ENCODE measurements around the gene UBE3B. TPM values are rescaled to one million over a fixed set of nuclear protein-coding genes. Genes with fewer than 3 reads are reported as not detected.

Gene UBE3B
- total RNA-seq, 4 donors from 2014 or later = 51.0 to 93.5 (median 78.9) TPM

DNA sequence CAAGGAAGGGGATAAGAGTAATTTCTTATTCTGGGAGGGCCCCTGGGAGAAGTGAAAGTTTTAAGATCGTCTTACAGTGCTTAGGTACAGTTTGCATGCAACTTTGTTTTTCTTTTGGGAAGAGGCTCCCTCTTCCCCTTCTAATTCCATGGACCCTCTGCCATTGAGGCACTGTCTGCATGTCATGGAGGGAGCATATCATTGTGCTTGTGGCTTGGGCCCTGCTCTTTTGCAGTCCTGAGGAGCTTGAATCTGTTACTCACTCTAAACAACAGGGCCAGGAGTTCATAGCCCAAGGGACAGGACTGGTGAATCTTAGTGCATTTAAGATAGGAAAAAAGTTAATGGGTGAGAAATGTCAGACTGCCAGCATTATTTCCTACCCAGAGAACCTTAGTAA is 2.3 kb downstream of the UBE3B start:
- no peaks in the 10 kb centered on the region for H3K9me3 ChIP-seq
- no peak overlapping the region for H3K4me3 ChIP-seq
- no peak overlapping the region for H3K27ac ChIP-seq
- TF ChIP-seq EP300 (IDR thresholded peaks at IDR 0.05) (no peak), POLR2A (IDR thresholded peaks at IDR 0.05) (no peak)
- TF ChIP-seq, protein P1, sequence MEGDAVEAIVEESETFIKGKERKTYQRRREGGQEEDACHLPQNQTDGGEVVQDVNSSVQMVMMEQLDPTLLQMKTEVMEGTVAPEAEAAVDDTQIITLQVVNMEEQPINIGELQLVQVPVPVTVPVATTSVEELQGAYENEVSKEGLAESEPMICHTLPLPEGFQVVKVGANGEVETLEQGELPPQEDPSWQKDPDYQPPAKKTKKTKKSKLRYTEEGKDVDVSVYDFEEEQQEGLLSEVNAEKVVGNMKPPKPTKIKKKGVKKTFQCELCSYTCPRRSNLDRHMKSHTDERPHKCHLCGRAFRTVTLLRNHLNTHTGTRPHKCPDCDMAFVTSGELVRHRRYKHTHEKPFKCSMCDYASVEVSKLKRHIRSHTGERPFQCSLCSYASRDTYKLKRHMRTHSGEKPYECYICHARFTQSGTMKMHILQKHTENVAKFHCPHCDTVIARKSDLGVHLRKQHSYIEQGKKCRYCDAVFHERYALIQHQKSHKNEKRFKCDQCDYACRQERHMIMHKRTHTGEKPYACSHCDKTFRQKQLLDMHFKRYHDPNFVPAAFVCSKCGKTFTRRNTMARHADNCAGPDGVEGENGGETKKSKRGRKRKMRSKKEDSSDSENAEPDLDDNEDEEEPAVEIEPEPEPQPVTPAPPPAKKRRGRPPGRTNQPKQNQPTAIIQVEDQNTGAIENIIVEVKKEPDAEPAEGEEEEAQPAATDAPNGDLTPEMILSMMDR (IDR thresholded peaks at IDR 0.05) = no peak
- no peaks in the 10 kb centered on the region for H3K27me3 ChIP-seq
- peaks cover 0 to 22% (median 13%) of the 10 kb centered on the region in 3 donors for H3K36me3 ChIP-seq
- DNase-seq (ENCODE audit: low spot score in 2 of 2) = no peak
- H3K4me1 ChIP-seq = peaks cover 5 to 43% (median 28%) of the 10 kb centered on the region in 4 donors
- WGBS, 2 donors = 41 to 63% methylated on average over 1 of the region's 1 CpG

DNA sequence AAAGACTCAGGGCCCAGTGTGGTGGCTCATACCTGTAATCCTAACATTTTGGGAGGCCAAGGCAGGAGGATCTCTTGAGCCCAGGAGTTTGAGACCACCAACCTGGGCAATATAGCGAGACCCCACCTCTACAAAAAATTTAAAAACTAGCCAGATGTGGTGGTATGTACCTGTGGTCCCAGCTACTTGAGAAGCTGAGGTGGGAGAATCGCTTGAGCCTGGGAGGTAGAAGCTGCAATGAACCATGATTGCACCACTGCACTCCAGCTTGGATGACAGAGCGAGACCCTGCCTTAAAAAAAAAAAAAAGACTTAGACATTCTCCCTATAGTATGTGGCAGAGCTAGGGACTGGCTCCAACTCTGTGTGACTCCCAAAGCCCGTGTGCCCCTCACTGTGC is 2.9 kb downstream of the UBE3B start:
- H3K9me3 ChIP-seq = no peaks in the 10 kb centered on the region
- H3K4me3 ChIP-seq = no peak overlapping the region
- WGBS, 2 donors = 92 to 97% methylated on average over 4 of the region's 4 CpGs
- H3K27me3 ChIP-seq = no peaks in the 10 kb centered on the region
- DNase-seq (ENCODE audit: low spot score in 2 of 2) = no peak
- TF ChIP-seq, protein P1 (IDR thresholded peaks at IDR 0.05) = no peak
- TF ChIP-seq EP300 (IDR thresholded peaks at IDR 0.05) (no peak), POLR2A (IDR thresholded peaks at IDR 0.05) (no peak)
- H3K27ac ChIP-seq = no peak overlapping the region
- H3K4me1 ChIP-seq = peaks cover 5 to 37% (median 25%) of the 10 kb centered on the region in 4 donors
- peaks cover 0 to 28% (median 18%) of the 10 kb centered on the region in 3 donors for H3K36me3 ChIP-seq

DNA sequence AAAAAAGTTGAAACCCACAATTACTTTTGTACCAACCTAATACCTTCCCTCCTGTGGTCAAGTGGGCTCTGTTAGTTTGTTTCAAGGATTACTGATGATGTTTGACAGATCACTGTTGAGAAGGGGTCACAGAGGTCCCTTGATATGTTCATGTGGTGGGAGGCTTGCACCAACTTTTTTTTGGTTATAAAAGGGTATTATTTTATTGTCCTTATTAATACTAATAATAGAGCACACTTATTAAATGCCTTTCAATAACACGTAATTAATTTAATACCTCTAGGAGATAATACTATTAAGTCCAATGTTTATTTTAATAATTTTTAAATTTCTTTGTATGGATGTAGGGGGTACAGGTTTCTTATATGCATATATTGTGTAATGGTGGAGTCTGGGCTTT is 4.4 kb downstream of the UBE3B start:
- H3K27me3 ChIP-seq = no peaks in the 10 kb centered on the region
- 92 to 95% methylated on average over 1 of the region's 1 CpG for WGBS, 2 donors
- no peak overlapping the region for H3K27ac ChIP-seq
- DNase-seq (ENCODE audit: low spot score in 2 of 2) = no peak
- TF ChIP-seq EP300 (IDR thresholded peaks at IDR 0.05) (no peak), POLR2A (IDR thresholded peaks at IDR 0.05) (no peak)
- TF ChIP-seq, protein P1 (IDR thresholded peaks at IDR 0.05) = no peak
- H3K9me3 ChIP-seq = no peaks in the 10 kb centered on the region
- peaks cover 0 to 43% (median 31%) of the 10 kb centered on the region in 3 donors for H3K36me3 ChIP-seq
- H3K4me3 ChIP-seq = no peak overlapping the region
- peaks cover 5 to 23% (median 14%) of the 10 kb centered on the region in 4 donors for H3K4me1 ChIP-seq

DNA sequence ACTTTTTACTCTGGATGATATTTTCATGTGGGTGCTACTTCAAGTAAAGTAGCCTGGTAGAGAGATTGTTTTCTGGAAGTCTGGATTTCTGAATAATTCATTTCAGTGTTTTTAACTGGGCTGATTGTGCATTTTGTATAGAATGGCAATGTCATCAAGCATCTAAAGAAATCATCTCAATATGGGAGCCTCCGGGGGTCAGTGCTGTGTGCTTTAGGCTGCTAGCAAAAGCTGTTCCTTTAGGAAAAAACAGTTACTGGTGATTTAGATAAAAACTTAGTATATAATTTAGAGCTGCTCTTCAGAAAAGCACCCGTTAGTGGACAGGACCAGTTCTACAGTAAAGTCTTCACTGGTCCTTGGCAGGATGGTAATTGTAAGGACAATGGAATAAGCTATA is 5.1 kb downstream of the UBE3B start:
- Histone ChIP-seq H3K4me3 (no peak overlapping the region), H3K27ac (no peak overlapping the region), H3K9me3 (no peaks in the 10 kb centered on the region), H3K27me3 (no peaks in the 10 kb centered on the region), H3K36me3 (peaks cover 0 to 49% (median 38%) of the 10 kb centered on the region in 3 donors), H3K4me1 (peaks cover 5 to 23% (median 14%) of the 10 kb centered on the region in 4 donors)
- DNase-seq (ENCODE audit: low spot score in 2 of 2) = no peak
- TF ChIP-seq, protein P1 (IDR thresholded peaks at IDR 0.05) = no peak
- TF ChIP-seq POLR2A (IDR thresholded peaks at IDR 0.05) = no peak
- TF ChIP-seq EP300 (IDR thresholded peaks at IDR 0.05) = no peak
- 84% methylated on average over 2 of the region's 2 CpGs for WGBS, 2 donors

DNA sequence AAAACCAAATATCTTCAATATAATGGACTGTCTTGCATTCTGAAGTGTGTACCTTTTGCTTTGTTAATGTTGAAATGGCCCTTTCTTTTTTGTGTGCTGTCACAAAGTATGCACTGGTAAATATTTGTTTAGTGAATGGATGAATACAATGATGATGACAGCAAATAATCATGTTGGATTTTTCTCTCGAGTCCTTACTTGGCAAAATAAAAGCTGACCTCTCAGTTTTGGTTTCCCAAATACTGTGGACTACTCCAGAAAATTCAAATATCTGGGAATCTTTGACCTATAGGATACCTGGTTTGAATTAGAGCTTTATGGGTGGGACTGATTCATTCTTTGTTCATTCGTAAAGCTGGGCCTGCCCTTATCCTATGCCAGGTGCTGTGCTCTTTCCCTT is 5.5 kb downstream of the UBE3B start:
- Histone ChIP-seq H3K27me3 (no peaks in the 10 kb centered on the region), H3K27ac (no peak overlapping the region), H3K9me3 (no peaks in the 10 kb centered on the region), H3K4me3 (no peak overlapping the region), H3K36me3 (peaks cover 3 to 53% (median 42%) of the 10 kb centered on the region in 3 donors), H3K4me1 (peaks cover 5 to 23% (median 14%) of the 10 kb centered on the region in 4 donors)
- DNase-seq (ENCODE audit: low spot score in 2 of 2) = no peak
- 68 to 69% methylated on average over 2 of the region's 2 CpGs for WGBS, 2 donors
- TF ChIP-seq POLR2A (IDR thresholded peaks at IDR 0.05) (no peak), EP300 (IDR thresholded peaks at IDR 0.05) (no peak)
- TF ChIP-seq, protein P1 (IDR thresholded peaks at IDR 0.05) = no peak
